ENCODE results near the gene TULP3. TPM values are rescaled to one million over a fixed set of nuclear protein-coding genes. Genes with fewer than 3 reads are reported as not detected.

The TULP3 gene
- polyA plus RNA-seq, 1 experiment: 48.7 TPM

DNA sequence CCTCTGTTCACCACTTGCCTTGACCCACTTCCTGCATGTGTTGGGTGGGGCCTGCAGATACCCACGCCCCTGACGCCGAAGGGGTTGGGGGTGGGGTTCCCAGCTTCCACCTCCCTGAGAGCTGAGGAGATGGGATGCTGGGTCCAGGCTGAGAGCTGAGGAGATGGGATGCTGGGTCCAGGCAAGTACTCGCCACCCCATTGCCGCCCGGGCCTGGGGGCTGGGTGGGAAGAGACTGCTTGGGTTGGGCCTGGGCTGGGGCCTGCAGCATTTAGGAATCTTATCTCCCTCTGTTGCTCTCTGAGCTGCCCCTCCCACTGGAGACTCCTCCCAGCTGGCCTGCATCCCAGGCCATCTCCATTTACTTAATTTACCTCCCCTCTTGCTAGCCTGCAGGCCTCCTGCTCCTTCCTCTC is 85.9 kb downstream of the TULP3 start:
- ChIA-PET POLR2A (no interaction called here), CTCF (interaction anchor here (1.4 kb wide), 1 partner anchor 65 kb away, joined by 3 read pairs; no protein-coding TSS in a partner anchor)
- H3K27me3 ChIP-seq (ENCODE audit: control insufficient read depth, insufficient read depth, low read length): no peaks in the 10 kb centered on the region
- H3K4me3 ChIP-seq (ENCODE audit: low read depth, low read length): no peak overlapping the region
- TF ChIP-seq, protein P1, sequence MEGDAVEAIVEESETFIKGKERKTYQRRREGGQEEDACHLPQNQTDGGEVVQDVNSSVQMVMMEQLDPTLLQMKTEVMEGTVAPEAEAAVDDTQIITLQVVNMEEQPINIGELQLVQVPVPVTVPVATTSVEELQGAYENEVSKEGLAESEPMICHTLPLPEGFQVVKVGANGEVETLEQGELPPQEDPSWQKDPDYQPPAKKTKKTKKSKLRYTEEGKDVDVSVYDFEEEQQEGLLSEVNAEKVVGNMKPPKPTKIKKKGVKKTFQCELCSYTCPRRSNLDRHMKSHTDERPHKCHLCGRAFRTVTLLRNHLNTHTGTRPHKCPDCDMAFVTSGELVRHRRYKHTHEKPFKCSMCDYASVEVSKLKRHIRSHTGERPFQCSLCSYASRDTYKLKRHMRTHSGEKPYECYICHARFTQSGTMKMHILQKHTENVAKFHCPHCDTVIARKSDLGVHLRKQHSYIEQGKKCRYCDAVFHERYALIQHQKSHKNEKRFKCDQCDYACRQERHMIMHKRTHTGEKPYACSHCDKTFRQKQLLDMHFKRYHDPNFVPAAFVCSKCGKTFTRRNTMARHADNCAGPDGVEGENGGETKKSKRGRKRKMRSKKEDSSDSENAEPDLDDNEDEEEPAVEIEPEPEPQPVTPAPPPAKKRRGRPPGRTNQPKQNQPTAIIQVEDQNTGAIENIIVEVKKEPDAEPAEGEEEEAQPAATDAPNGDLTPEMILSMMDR (IDR thresholded peaks at IDR 0.05; ENCODE audit: low read depth, low read length): no peak
- no peak overlapping the region for H3K27ac ChIP-seq (ENCODE audit: low read depth, low read length)
- no peak for DNase-seq (ENCODE audit: low read depth, low spot score)
- H3K9me3 ChIP-seq (ENCODE audit: control insufficient read depth, insufficient read depth, low read length): no peaks in the 10 kb centered on the region

DNA sequence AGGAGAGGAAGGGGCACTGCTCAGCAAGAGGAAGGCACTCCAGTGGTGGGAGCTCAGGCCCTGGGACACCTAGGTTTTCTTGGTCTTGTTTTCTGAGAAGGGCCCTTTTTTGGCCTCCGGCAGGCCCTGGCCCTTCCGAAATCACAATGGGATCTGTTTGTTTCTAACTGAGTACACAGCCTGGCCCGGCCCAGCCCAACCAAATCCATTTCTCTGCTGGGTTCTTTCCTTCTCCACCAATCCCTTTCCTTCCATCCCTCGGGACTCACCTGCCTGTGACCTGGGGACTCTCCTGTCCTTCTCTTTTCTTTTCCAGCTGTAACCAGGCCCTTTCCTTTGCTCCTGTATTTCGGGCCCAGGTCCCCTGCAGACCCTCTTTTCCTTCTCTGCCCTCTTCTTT is 87.1 kb downstream of the TULP3 start:
- POLR2A ChIA-PET: no interaction called here
- TF ChIP-seq, protein P1 (IDR thresholded peaks at IDR 0.05; ENCODE audit: low read depth, low read length): no peak
- H3K4me3 ChIP-seq (ENCODE audit: low read depth, low read length): no peak overlapping the region
- H3K27ac ChIP-seq (ENCODE audit: low read depth, low read length): no peak overlapping the region
- CTCF ChIA-PET: interaction anchor here (1.4 kb wide), 1 partner anchor 64 kb away, joined by 3 read pairs; no protein-coding TSS in a partner anchor
- H3K27me3 ChIP-seq (ENCODE audit: control insufficient read depth, insufficient read depth, low read length): no peaks in the 10 kb centered on the region
- DNase-seq (ENCODE audit: low read depth, low spot score): no peak
- H3K9me3 ChIP-seq (ENCODE audit: control insufficient read depth, insufficient read depth, low read length): no peaks in the 10 kb centered on the region

DNA sequence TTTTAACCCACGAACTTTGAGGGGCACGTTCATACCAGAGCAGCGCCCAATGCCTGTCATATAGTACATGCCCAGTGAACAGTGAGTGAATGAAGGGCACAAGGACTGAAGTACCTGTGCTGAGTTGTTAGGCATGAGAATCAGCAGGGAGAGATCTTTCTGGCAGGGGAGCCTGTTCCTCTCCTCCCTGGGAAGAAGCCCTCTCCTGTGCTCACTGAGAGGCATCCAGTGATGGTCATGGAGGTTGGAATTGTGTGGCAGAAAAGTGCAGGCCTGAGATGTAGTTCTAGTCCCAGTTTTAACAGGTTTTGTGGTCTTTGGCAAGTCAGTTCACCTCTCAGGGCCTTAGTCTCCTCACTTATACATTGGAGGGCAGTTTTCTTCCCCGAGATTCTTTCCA is 89.1 kb downstream of the TULP3 start:
- TF ChIP-seq, protein P1 (IDR thresholded peaks at IDR 0.05; ENCODE audit: low read depth, low read length): no peak
- Histone ChIP-seq H3K4me3 (ENCODE audit: low read depth, low read length) (no peak overlapping the region), H3K27ac (ENCODE audit: low read depth, low read length) (no peak overlapping the region), H3K27me3 (ENCODE audit: control insufficient read depth, insufficient read depth, low read length) (no peaks in the 10 kb centered on the region), H3K9me3 (ENCODE audit: control insufficient read depth, insufficient read depth, low read length) (no peaks in the 10 kb centered on the region)
- ChIA-PET POLR2A (no interaction called here), CTCF (no interaction called here)
- no peak for DNase-seq (ENCODE audit: low read depth, low spot score)

DNA sequence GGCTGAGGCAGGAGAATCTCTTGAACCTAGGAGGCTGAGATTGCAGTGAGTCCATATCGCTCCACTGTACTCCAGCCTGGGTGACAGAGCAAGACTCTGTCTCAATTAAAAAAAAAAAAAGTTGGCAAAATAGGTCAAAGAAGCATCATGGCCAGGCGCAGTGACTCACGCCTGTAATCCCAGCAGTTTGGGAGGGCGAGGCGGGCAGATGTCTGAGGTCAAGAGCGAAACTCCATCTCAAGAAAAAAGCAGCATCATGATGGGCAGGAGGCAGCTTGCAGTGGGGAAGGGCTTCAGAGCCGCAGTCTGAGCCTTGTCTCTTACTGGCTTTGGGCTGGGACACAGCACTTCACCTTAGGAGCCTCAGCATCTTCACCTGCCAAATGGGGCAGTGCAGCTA is 89.9 kb downstream of the TULP3 start:
- Histone ChIP-seq H3K9me3 (ENCODE audit: control insufficient read depth, insufficient read depth, low read length) (no peaks in the 10 kb centered on the region), H3K27me3 (ENCODE audit: control insufficient read depth, insufficient read depth, low read length) (no peaks in the 10 kb centered on the region), H3K27ac (ENCODE audit: low read depth, low read length) (no peak overlapping the region), H3K4me3 (ENCODE audit: low read depth, low read length) (no peak overlapping the region)
- ChIA-PET CTCF (no interaction called here), POLR2A (no interaction called here)
- TF ChIP-seq, protein P1 (IDR thresholded peaks at IDR 0.05; ENCODE audit: low read depth, low read length): no peak
- no peak for DNase-seq (ENCODE audit: low read depth, low spot score)

- DNase-seq (ENCODE audit: low read depth, low spot score): no peak
- CTCF ChIA-PET: no interaction called here
- no peaks in the 10 kb centered on the region; the same call in 1 of the 2 replicates for H3K9me3 ChIP-seq (ENCODE audit: control insufficient read depth, insufficient read depth, low read length)
- H3K27ac ChIP-seq (ENCODE audit: low read depth, low read length): no peak overlapping the region
- TF ChIP-seq, protein P1 (IDR thresholded peaks at IDR 0.05; ENCODE audit: low read depth, low read length): no peak
- POLR2A ChIA-PET: interaction anchor here (0.6 kb wide), 1 partner anchor 79 kb away, joined by 3 read pairs; no protein-coding TSS in a partner anchor
- no peaks in the 10 kb centered on the region for H3K27me3 ChIP-seq (ENCODE audit: control insufficient read depth, insufficient read depth, low read length)
- no peak overlapping the region for H3K4me3 ChIP-seq (ENCODE audit: low read depth, low read length)
Observed at GRCh38 chr12:2982361-2982760, 91.7 kb downstream of the TULP3 start.

All from AG04450 (cell line).